KMS-11 (cell line): Measurements from ENCODE around the gene MBOAT1.

ENCODE experiments used
- H2AFZ ChIP-seq: fragments of 200-600 bp; sonication (generic); 2 replicates; pipeline ENCODE4 v1.6.1; 2016; ENCODE audit warnings: antibody characterized with exemption, mixed run types, low read depth
- H3K27ac ChIP-seq: fragments of 200-600 bp; sonication (generic); 2 replicates; pipeline ENCODE4 v1.6.1; 2016; ENCODE audit warnings: mild to moderate bottlenecking, mixed run types
- H3K27me3 ChIP-seq: fragments of 200-600 bp; sonication (generic); 2 replicates; pipeline ENCODE4 v1.6.1; 2017; ENCODE audit warnings: mild to moderate bottlenecking, low read depth, mixed run types, moderate library complexity; ENCODE audit not compliant: insufficient read depth
- H3K36me3 ChIP-seq: fragments of 200-600 bp; sonication (generic); 2 replicates; pipeline ENCODE4 v1.6.1; 2017; ENCODE audit warnings: mild to moderate bottlenecking, mixed run types; ENCODE audit not compliant: insufficient read depth
- H3K4me1 ChIP-seq: fragments of 200-600 bp; sonication (generic); 2 replicates; pipeline ENCODE4 v1.6.1; 2016; ENCODE audit warnings: mild to moderate bottlenecking, low read depth, mixed run types; ENCODE audit not compliant: poor library complexity, severe bottlenecking
- H3K4me2 ChIP-seq: fragments of 200-600 bp; sonication (generic); 2 replicates; pipeline ENCODE4 v1.7.0; 2016; ENCODE audit warnings: mild to moderate bottlenecking, mixed run types
- H3K4me3 ChIP-seq: fragments of 200-600 bp; sonication (generic); IDR thresholded peaks from 2 replicates; pipeline ENCODE4 v1.6.1; 2017; ENCODE audit warnings: low read depth, low read length, mixed read lengths; ENCODE audit not compliant: insufficient read depth
- H3K79me2 ChIP-seq: fragments of 200-600 bp; sonication (generic); 2 replicates; pipeline ENCODE4 v1.6.1; 2016; ENCODE audit warnings: low read depth, mixed run types; ENCODE audit not compliant: insufficient read depth
- H3K9ac ChIP-seq: fragments of 200-600 bp; sonication (generic); 2 replicates; pipeline ENCODE4 v1.6.1; 2016; ENCODE audit warnings: mild to moderate bottlenecking, mixed run types
- H4K20me1 ChIP-seq: fragments of 200-600 bp; sonication (generic); 2 replicates; pipeline ENCODE4 v1.6.1; 2016; ENCODE audit warnings: mild to moderate bottlenecking, mixed run types; ENCODE audit not compliant: insufficient read depth
- TF ChIP-seq, protein P1 (sequence below): fragments of 200-600 bp; sonication (generic); conservative IDR thresholded peaks from 2 replicates; pipeline ENCODE4 v1.6.1; 2017; ENCODE audit warnings: low read depth, mild to moderate bottlenecking, antibody characterized with exemption, low read length, moderate library complexity, mixed read lengths

MBOAT1 gene

DNA sequence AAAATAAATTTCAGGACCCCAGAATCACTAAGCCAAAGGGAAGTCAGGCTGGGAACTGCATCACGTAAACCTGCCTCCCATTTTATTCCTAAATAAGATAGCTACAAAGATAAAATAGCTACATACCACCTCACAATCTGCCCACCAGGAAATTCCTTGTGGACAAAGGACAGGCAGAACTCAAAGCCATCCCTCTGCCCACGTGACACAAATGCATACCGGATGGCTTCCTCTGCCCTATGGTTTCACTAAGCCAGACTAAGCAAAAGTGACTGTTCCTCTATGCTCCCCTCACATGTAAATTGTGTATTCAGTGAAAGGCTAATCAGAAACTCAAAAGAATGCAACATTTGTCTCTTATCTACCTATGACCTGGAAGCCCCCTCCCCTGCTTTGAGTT, 15.0 kb downstream of the MBOAT1 start:
- Histone ChIP-seq H3K4me3 (no peak overlapping the region), H3K27ac (peak overlapping the region; percentile 19; the same call in 1 of the 2 replicates), H4K20me1 (no peaks in the 10 kb centered on the region), H3K27me3 (no peaks in the 10 kb centered on the region), H3K9ac (no peak overlapping the region), H3K4me2 (peak overlapping the region; percentile 38), H3K36me3 (no peaks in the 10 kb centered on the region), H2AFZ (no peak overlapping the region), H3K79me2 (peaks cover 45% of the 10 kb centered on the region), H3K4me1 (peaks cover 55% of the 10 kb centered on the region)
- TF ChIP-seq, protein P1, sequence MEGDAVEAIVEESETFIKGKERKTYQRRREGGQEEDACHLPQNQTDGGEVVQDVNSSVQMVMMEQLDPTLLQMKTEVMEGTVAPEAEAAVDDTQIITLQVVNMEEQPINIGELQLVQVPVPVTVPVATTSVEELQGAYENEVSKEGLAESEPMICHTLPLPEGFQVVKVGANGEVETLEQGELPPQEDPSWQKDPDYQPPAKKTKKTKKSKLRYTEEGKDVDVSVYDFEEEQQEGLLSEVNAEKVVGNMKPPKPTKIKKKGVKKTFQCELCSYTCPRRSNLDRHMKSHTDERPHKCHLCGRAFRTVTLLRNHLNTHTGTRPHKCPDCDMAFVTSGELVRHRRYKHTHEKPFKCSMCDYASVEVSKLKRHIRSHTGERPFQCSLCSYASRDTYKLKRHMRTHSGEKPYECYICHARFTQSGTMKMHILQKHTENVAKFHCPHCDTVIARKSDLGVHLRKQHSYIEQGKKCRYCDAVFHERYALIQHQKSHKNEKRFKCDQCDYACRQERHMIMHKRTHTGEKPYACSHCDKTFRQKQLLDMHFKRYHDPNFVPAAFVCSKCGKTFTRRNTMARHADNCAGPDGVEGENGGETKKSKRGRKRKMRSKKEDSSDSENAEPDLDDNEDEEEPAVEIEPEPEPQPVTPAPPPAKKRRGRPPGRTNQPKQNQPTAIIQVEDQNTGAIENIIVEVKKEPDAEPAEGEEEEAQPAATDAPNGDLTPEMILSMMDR: no peak

DNA sequence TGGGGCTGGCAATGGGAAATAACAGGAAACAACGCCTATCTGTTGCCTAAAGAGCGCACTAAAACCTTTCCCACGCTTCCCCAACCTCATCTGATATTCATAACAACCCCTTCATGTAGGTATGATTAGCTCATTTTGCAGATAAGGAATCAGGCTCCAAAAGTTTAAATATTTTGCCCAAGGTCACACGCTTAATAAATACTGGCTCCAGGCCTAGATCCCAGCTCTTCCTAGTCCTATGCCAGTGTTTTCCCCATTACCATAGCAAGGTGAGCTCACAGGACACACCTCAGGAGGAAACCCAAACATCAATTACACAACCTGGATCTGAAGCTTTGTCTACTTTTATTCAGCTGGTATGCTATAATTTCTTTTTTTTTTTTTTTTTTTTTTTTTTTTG, 19.6 kb downstream of the MBOAT1 start:
- Histone ChIP-seq H3K36me3 (no peaks in the 10 kb centered on the region), H3K27me3 (no peaks in the 10 kb centered on the region), H3K27ac (no peak overlapping the region), H3K9ac (no peak overlapping the region), H3K4me1 (peaks cover 9% of the 10 kb centered on the region), H4K20me1 (no peaks in the 10 kb centered on the region), H3K4me2 (no peak overlapping the region), H3K79me2 (peaks cover 9% of the 10 kb centered on the region), H3K4me3 (no peak overlapping the region), H2AFZ (no peak overlapping the region)
- TF ChIP-seq, protein P1: no peak

DNA sequence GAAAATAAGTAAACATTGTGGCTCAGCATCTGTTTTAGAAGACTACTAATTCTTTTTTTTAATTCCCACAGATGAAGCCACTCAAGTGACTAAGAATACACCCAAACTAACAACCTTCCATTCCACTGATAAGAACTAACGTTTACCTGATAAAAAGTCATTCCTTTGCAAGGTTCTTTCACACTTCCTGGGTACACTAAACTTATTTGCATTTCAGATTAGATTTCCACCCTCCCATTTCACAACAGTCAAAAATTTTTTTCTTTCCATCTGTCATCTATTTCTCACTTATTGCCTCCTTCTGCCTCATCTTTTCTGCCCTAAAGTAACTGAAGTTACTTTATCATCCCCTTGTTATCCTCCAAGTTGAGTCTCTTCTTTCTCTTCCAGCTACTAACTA, 20.3 kb downstream of the MBOAT1 start:
- H4K20me1 ChIP-seq: no peaks in the 10 kb centered on the region
- no peak overlapping the region for H2AFZ ChIP-seq
- TF ChIP-seq, protein P1: no peak
- H3K27me3 ChIP-seq: no peaks in the 10 kb centered on the region
- H3K4me1 ChIP-seq: peaks cover 3% of the 10 kb centered on the region
- peaks cover 4% of the 10 kb centered on the region for H3K79me2 ChIP-seq
- no peak overlapping the region for H3K4me2 ChIP-seq
- H3K4me3 ChIP-seq: no peak overlapping the region
- H3K27ac ChIP-seq: no peak overlapping the region
- H3K9ac ChIP-seq: no peak overlapping the region
- no peaks in the 10 kb centered on the region for H3K36me3 ChIP-seq

DNA sequence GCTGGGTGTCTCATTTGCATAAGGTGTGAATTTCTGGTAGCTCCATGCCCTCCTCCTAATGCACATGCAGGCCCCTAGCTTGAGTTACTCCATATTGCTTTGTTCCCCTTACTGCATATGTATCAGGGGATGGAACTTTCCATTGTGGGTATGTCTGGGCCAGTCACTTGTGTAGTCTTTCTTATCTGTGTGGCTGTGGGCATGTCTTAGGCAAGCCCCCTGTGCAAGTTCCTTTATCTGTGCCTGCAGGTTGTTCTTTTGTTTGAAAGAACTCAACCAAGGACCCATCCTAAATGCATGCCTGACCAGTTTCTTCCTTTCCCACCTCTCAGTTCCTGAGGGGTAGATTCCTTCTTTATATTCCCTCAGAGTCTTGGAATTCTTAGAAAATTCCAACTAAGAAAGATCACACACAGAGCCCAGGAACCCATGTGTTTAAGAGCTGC, 23.6 kb downstream of the MBOAT1 start:
- no peaks in the 10 kb centered on the region for H4K20me1 ChIP-seq
- H3K9ac ChIP-seq: no peak overlapping the region
- no peak overlapping the region for H2AFZ ChIP-seq
- H3K4me1 ChIP-seq: no peaks in the 10 kb centered on the region
- H3K79me2 ChIP-seq: peaks cover under 1% of the 10 kb centered on the region; the same call in 1 of the 2 replicates
- TF ChIP-seq, protein P1: no peak
- no peaks in the 10 kb centered on the region for H3K36me3 ChIP-seq
- no peaks in the 10 kb centered on the region for H3K27me3 ChIP-seq
- no peak overlapping the region for H3K4me3 ChIP-seq
- no peak overlapping the region for H3K27ac ChIP-seq
- H3K4me2 ChIP-seq: no peak overlapping the region
